Breast epithelium (tissue), 4 donors: ENCODE measurements around the gene CKB. TPM values are rescaled to one million over a fixed set of nuclear protein-coding genes. Genes with fewer than 3 reads are reported as not detected.
A peak's percentile ranks its signal among the peaks of the same experiment; 100 is the strongest.

Experiments used
- DNase-seq, 2 donors: peaks; one replicate each; pipeline ENCODE4 v3.0.0-alpha.2; 2019; ENCODE audit warnings: low spot score in 2 of 2
- H3K27ac ChIP-seq, 2 donors: fragments of 200-600 bp; sonication (generic) in 1 of 2; one replicate each; pipeline ENCODE4 v1.5.1; 2016 to 2019; ENCODE audit warnings: mild to moderate bottlenecking in 1 of 2
- H3K27me3 ChIP-seq, 2 donors: fragments of 200-600 bp; sonication (generic) in 1 of 2; one replicate each; pipeline versions ENCODE4 v1.5.1 to v1.6.0; 2017 to 2019; ENCODE audit warnings: control low read depth in 1 of 2, mild to moderate bottlenecking in 1 of 2
- H3K36me3 ChIP-seq: fragments of 200-600 bp; one replicate; pipeline ENCODE4 v1.5.1; 2019
- H3K4me1 ChIP-seq, 2 donors: fragments of 200-600 bp; sonication (generic); one replicate each; pipeline ENCODE4 v1.5.1; 2016 to 2019; ENCODE audit warnings: control low read depth in 1 of 2
- H3K4me3 ChIP-seq, 3 donors: fragments of 200-600 bp; sonication (generic); 1 replicate in 2 of 3; 2 replicates in 1 of 3; pipeline ENCODE4 v1.5.1; 2016 to 2019; ENCODE audit warnings: mild to moderate bottlenecking in 3 of 3, moderate library complexity in 2 of 3
- H3K9me3 ChIP-seq, 2 donors: fragments of 200-600 bp; sonication (generic) in 1 of 2; one replicate each; pipeline ENCODE4 v1.5.1; 2016 to 2019; ENCODE audit warnings: control low read depth in 1 of 2
- POLR2A ChIP-seq: fragments of 450-650 bp; IDR thresholded peaks from one replicate; pipeline ENCODE4 v1.6.1; 2016; ENCODE audit warnings: antibody characterized with exemption, mild to moderate bottlenecking, moderate library complexity
- POLR2AphosphoS5 ChIP-seq, 3 donors: sonication (generic); formaldehyde crosslinking; IDR thresholded peaks; one replicate each; pipeline ENCODE4 v1.6.1; 2017; ENCODE audit warnings: antibody characterized with exemption in 3 of 3
- intact Hi-C: fragments of 100-400 bp; cut with DNase I; formaldehyde crosslinking; loops from one replicate; pipeline ENCODE4 v1.15.1; 2023; ENCODE audit warnings: low total_unique reads
- total RNA-seq, 3 donors: library from RNA; depleted of rRNA; stranded (reverse); fragments of >200 nt; gene quantifications; one replicate each; pipeline ENCODE4 v1.1.0, GENCODE V29; 2016
- TF ChIP-seq, protein P1 (sequence below), 3 donors: fragments of 450-650 bp; IDR thresholded peaks; one replicate each; pipeline ENCODE4 v1.5.1; 2016 to 2017; ENCODE audit warnings: antibody characterized with exemption in 3 of 3, mild to moderate bottlenecking in 3 of 3, moderate library complexity in 3 of 3

CKB gene
- total RNA-seq, 3 donors from 2014 or later, result 61.6 to 305 (median 83.2) TPM

DNA sequence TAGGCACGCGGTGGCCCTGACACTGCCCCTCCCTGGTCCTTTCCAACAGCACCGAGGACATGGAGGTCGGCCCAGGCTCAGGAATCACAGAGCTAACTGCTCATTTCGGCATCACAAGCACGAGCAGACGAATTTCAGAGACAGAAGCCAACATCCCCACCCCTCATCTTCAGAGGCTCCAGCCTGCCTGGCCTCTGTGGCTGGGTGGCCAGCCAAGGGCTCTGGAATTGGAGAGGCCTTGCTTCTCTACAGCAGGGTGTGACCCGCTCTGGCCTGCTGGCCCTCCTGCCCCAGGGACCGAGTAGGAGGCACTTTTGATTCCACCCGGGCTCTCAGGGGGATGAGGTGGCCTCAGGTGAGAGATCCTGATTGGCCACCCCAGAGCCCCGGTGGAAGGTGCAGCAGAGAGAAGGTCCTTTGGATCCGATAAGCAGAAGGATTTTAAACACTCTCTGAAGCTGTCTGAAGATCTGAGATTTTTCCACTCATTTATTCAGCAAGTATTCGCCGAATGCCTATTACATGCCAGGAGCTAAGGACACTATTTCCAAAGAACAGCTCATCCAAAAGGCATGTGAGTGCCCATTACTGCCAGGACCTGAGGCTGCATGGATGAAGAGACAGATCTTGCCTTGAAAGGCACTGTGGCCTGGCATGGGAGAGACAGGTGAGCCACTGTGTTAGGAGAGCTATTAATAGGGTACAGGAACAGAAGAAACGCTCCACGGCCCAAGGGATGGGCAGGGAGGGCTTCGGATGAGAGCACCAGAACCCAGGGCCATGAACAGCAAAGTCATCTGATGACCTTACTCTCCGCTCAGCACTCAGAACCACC is 29.6 kb upstream of the CKB start:
- DNase-seq, result peak in 1 of 2 donors; percentile 93
- Histone ChIP-seq H3K4me1 (peaks cover 25 to 35% of the 10 kb centered on the region in 2 donors), H3K27me3 (no peaks in the 10 kb centered on the region), H3K27ac (peak overlapping the region; percentile 97 to 98), H3K36me3 (no peaks in the 10 kb centered on the region), H3K4me3 (peak overlapping the region in 2 of 3 donors; percentile 20 to 49), H3K9me3 (no peaks in the 10 kb centered on the region)
- intact Hi-C loops, result no loop called here
- TF ChIP-seq, protein P1, sequence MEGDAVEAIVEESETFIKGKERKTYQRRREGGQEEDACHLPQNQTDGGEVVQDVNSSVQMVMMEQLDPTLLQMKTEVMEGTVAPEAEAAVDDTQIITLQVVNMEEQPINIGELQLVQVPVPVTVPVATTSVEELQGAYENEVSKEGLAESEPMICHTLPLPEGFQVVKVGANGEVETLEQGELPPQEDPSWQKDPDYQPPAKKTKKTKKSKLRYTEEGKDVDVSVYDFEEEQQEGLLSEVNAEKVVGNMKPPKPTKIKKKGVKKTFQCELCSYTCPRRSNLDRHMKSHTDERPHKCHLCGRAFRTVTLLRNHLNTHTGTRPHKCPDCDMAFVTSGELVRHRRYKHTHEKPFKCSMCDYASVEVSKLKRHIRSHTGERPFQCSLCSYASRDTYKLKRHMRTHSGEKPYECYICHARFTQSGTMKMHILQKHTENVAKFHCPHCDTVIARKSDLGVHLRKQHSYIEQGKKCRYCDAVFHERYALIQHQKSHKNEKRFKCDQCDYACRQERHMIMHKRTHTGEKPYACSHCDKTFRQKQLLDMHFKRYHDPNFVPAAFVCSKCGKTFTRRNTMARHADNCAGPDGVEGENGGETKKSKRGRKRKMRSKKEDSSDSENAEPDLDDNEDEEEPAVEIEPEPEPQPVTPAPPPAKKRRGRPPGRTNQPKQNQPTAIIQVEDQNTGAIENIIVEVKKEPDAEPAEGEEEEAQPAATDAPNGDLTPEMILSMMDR (IDR thresholded peaks at IDR 0.05), result no peak
- TF ChIP-seq POLR2AphosphoS5 (IDR thresholded peaks at IDR 0.05), result peak in 2 of 3 donors; percentile 29 to 75

DNA sequence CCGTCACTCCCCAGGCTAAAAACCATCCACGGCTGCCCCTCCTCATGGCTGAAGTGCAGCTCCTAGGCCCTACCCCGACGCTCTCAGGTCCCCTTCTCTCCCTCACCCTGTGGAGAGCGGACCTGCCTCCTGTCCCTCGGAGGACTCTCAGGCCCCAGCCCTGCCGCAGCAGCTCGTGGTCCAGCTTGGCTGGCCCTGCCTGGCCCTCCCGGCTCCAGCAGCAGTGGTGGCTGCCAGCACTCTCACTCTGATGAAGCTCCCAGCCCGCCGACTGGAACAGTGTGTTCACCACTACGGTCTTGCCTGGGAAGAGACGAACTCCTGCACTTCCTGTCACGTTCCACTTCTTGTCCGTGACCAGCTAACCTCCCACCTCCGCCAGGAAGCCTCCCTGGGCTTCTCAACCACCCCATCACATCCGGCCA is 28.7 kb upstream of the CKB start:
- H3K4me1 ChIP-seq, result peaks cover 25 to 35% of the 10 kb centered on the region in 2 donors
- H3K27me3 ChIP-seq, result no peaks in the 10 kb centered on the region
- no peaks in the 10 kb centered on the region for H3K36me3 ChIP-seq
- TF ChIP-seq POLR2A, result no peak
- TF ChIP-seq, protein P1 (IDR thresholded peaks at IDR 0.05), result no peak
- TF ChIP-seq POLR2AphosphoS5 (IDR thresholded peaks at IDR 0.05), result peak in 1 of 3 donors; percentile 7
- DNase-seq, result peak in 1 of 2 donors; percentile 68
- peak overlapping the region; percentile 97 to 98 for H3K27ac ChIP-seq
- intact Hi-C loops, result no loop called here
- no peaks in the 10 kb centered on the region for H3K9me3 ChIP-seq
- peak overlapping the region in 2 of 3 donors; percentile 20 to 49 for H3K4me3 ChIP-seq

DNA sequence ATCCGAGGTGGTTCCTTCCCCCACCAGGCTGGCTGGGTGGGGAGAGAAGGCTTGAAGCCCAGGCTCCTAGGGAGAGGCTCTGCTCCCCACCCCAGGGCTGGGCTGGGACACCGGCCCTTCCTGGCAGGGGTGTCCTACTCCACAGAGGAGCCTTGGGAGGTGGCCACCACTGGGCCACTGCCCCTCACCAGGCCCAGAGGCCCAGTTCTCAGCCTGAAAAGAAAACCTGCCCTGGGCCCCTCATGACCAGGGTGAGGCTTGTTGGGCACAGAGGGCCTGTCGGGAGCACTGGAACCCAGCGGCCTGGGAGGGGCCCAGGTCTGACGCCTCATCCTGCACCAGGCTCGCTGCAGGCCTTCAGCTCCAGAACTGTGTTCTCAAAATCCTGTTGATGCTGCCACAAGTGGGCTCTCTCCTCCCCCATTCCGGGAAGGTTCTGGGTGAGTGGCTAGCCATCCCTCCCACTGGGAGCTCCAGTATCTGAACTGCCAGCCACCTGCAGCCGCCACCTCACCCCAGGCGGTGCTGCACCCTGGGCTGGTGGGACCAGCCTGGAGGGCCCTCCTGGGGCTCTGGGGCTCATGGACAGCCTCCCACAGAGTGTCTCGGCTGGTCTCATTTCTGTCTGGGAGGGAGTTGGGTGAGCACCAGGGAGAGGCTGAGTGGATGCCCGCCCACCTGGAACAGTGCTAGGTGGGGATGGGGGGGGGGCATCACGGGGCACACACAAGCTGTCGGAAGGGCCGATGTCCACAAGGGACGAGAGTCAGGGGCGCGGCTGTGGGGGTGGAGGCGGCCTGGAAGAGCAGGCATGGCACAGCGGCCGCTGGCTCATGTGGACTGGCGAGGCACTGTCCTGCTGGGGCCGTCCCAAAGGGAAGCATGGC is 28.1 kb upstream of the CKB start:
- no peaks in the 10 kb centered on the region for H3K9me3 ChIP-seq
- TF ChIP-seq POLR2AphosphoS5 (IDR thresholded peaks at IDR 0.05) (no peak), POLR2A (no peak)
- TF ChIP-seq, protein P1 (IDR thresholded peaks at IDR 0.05), result no peak
- peaks cover 25 to 35% of the 10 kb centered on the region in 2 donors for H3K4me1 ChIP-seq
- DNase-seq, result no peak
- peak overlapping the region; percentile 97 to 98 for H3K27ac ChIP-seq
- no peaks in the 10 kb centered on the region for H3K36me3 ChIP-seq
- no peaks in the 10 kb centered on the region for H3K27me3 ChIP-seq
- peak overlapping the region in 2 of 3 donors; percentile 20 to 49 for H3K4me3 ChIP-seq
- intact Hi-C loops, result no loop called here

DNA sequence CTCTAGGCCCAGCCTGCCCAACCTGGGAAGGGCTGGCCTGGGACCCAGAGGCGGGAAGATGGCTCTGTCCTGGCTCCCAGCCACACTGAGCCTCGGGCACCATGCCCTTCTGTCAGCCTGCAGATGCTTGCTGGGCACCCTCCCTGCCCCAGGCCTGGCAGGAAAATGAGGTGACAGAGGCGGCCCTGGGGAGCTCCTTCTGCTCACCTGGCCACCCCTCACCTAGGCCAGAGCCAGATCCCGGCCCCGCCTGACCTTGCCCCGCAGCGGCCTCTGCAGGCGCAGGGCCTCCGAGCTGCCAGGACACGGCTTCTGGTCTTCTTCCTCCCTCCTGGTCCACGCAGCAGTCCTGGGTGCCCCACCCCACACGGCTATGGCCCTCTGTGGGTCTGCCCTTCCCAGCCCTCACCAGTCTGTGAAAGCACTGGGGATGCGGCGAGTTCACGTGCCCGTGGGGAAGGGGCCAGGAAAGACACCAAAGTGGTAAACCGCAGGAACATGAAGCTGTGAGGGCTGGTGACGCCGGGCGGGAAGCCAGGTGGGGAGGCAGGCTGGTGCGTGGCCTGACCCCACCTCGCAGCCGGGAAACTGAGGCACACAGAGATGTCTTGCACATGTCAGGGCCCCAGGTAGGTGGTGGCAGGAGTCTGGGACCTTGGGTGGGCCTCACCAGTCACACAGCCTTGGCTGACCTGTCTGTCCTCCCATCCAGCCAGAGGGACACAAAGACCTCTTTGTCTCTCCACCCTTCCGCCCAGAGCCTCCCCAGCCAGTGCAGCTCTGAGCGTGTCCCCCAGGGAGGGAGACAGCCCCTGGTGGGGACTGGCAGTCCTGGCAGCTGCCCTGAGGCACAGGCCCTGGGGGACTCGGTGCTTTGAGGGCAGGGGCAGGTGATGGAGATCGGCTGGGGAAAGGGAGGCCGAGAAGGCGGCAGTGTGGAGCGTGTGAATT is 27.0 kb upstream of the CKB start:
- Histone ChIP-seq H3K4me3 (peak overlapping the region in 1 of 3 donors; percentile 15), H3K27me3 (no peaks in the 10 kb centered on the region), H3K36me3 (no peaks in the 10 kb centered on the region), H3K27ac (peak overlapping the region; percentile 97 to 98), H3K4me1 (peaks cover 25 to 37% of the 10 kb centered on the region in 2 donors), H3K9me3 (no peaks in the 10 kb centered on the region)
- no peak for TF ChIP-seq POLR2A
- TF ChIP-seq, protein P1 (IDR thresholded peaks at IDR 0.05), result peak in 1 of 3 donors; percentile 26
- intact Hi-C loops, result no loop called here
- DNase-seq, result peak in 1 of 2 donors; percentile 67
